Naive thymus-derived CD4-positive, alpha-beta T cell (primary cell): ENCODE results near the gene PTGFR. TPM values are rescaled to one million over a fixed set of nuclear protein-coding genes. Genes with fewer than 3 reads are reported as not detected.

Experiments
- ATAC-seq: fragments of 150-1000 bp; cut with Tn5 transposase; 2 replicates; pipeline ENCODE4 v1.10.0; 2021; ENCODE audit warnings: mild to moderate bottlenecking, moderate library complexity
- CTCF ChIA-PET: fragments of 350-600 bp; sonication (Branson Sonifier 250); formaldehyde crosslinking; loops from one replicate; lab custom pipeline; 2021; ENCODE audit warnings: antibody characterized with exemption; lab: Charles Lee
- POLR2A ChIA-PET: fragments of 350-600 bp; sonication (Branson Sonifier 250); formaldehyde crosslinking; loops from one replicate; lab custom pipeline; 2021; ENCODE audit warnings: antibody characterized with exemption, inconsistent platforms; lab: Charles Lee
- DNase-seq, 9 donors: peaks; one replicate each; pipeline versions ENCODE4 v3.0.0 to v3.0.0-alpha.2; 2020 to 2022; ENCODE audit warnings: mixed read lengths in 1 of 9
- H3K27ac ChIP-seq: one replicate; pipeline ENCODE4 v1.7.0; 2013; ENCODE audit warnings: mild to moderate bottlenecking, low read depth, low read length, moderate library complexity
- H3K27me3 ChIP-seq, 2 donors: one replicate each; pipeline ENCODE4 v1.7.0; 2013; ENCODE audit warnings: low read length in 2 of 2, mild to moderate bottlenecking in 2 of 2, moderate library complexity in 2 of 2; ENCODE audit not compliant: control insufficient read depth in 2 of 2, insufficient read depth in 2 of 2
- H3K36me3 ChIP-seq, 3 experiments: 1 replicate in 2 of 3; 2 replicates in 1 of 3; pipeline ENCODE4 v1.7.0; 2013; ENCODE audit warnings: low read length in 3 of 3, mild to moderate bottlenecking in 3 of 3, moderate library complexity in 1 of 3; ENCODE audit not compliant: insufficient read depth in 3 of 3, control insufficient read depth in 2 of 3
- H3K4me1 ChIP-seq, 2 donors: one replicate each; pipeline ENCODE4 v1.7.0; 2013; ENCODE audit warnings: low read length in 2 of 2, mild to moderate bottlenecking in 2 of 2, moderate library complexity in 1 of 2; ENCODE audit not compliant: control insufficient read depth in 2 of 2, insufficient read depth in 2 of 2
- H3K4me3 ChIP-seq: 2 replicates; pipeline ENCODE4 v1.7.0; 2013; ENCODE audit warnings: mild to moderate bottlenecking, low read length
- H3K9me3 ChIP-seq, 3 experiments: 1 replicate in 2 of 3; 2 replicates in 1 of 3; pipeline ENCODE4 v1.7.0; 2013; ENCODE audit warnings: low read length in 3 of 3; ENCODE audit not compliant: control insufficient read depth in 2 of 3
- H3K27ac Mint-ChIP-seq, 9 donors: one replicate each; pipeline ENCODE4 v1.8.0; 2020 to 2022; ENCODE audit warnings: mixed read lengths in 9 of 9, mild to moderate bottlenecking in 8 of 9, moderate library complexity in 5 of 9, inconsistent platforms in 2 of 9
- H3K27me3 Mint-ChIP-seq, 5 donors: one replicate each; pipeline ENCODE4 v1.8.0; 2021 to 2022; ENCODE audit warnings: mixed read lengths in 5 of 5, mild to moderate bottlenecking in 1 of 5
- H3K36me3 Mint-ChIP-seq, 5 donors: one replicate each; pipeline ENCODE4 v1.8.0; 2020 to 2022; ENCODE audit warnings: mixed read lengths in 5 of 5, mild to moderate bottlenecking in 3 of 5, inconsistent platforms in 1 of 5
- H3K4me1 Mint-ChIP-seq, 7 donors: one replicate each; pipeline ENCODE4 v1.8.0; 2020 to 2022; ENCODE audit warnings: mixed read lengths in 7 of 7, mild to moderate bottlenecking in 3 of 7, inconsistent platforms in 1 of 7
- H3K4me3 Mint-ChIP-seq, 10 donors: one replicate each; pipeline ENCODE4 v1.8.0; 2020 to 2022; ENCODE audit warnings: mild to moderate bottlenecking in 10 of 10, mixed read lengths in 10 of 10, moderate library complexity in 6 of 10, inconsistent platforms in 2 of 10
- H3K9me3 Mint-ChIP-seq, 11 donors: one replicate each; pipeline ENCODE4 v1.8.0; 2020 to 2022; ENCODE audit warnings: mixed read lengths in 11 of 11, mild to moderate bottlenecking in 4 of 11, inconsistent platforms in 1 of 11, moderate library complexity in 1 of 11
- intact Hi-C, 2 donors: fragments of 100-400 bp; cut with micrococcal nuclease; formaldehyde crosslinking; loops; one replicate each; pipeline ENCODE4 v1.15.1; 2023
- polyA plus RNA-seq, 2 donors: library from polyadenylated mRNA; unstranded; fragments of 300-500 nt; fragmentation: Illumina TruSeq; gene quantifications; one replicate each; pipeline ENCODE4 v1.2.3, GENCODE V29; 2021
- total RNA-seq, 6 experiments: library from RNA in 5 of 6; stranded (reverse) in 5 of 6; gene quantifications; 1 replicate in 5 of 6; 2 replicates in 1 of 6; pipeline ENCODE4 v1.2.3 and lab custom pipeline; 2021 to 2026

Gene PTGFR
- total and polyA plus RNA-seq, 7 experiments from 2014 or later, result not detected

- DNase-seq, result no peak
- no peaks in the 10 kb centered on the region for H3K4me1 ChIP-seq
- Mint-ChIP-seq H3K4me3 (no peak overlapping the region), H3K4me1 (no peaks in the 10 kb centered on the region), H3K27ac (no peak overlapping the region), H3K36me3 (peaks cover 0 to 3% (median 0%) of the 10 kb centered on the region in 5 donors), H3K9me3 (peaks cover 0 to 10% (median 4%) of the 10 kb centered on the region in 11 donors), H3K27me3 (peaks cover 0 to 16% (median 6%) of the 10 kb centered on the region in 5 donors)
- no peak overlapping the region for H3K4me3 ChIP-seq
- no peak for ATAC-seq
- H3K36me3 ChIP-seq, result no peaks in the 10 kb centered on the region
- H3K9me3 ChIP-seq, result no peaks in the 10 kb centered on the region
- intact Hi-C loops, result no loop called here
- H3K27me3 ChIP-seq, result no peaks in the 10 kb centered on the region
- ChIA-PET CTCF (no interaction called here), POLR2A (no interaction called here)
- H3K27ac ChIP-seq, result no peak overlapping the region
These were observed 21.2 kb upstream of the PTGFR start for GRCh38 chr1:78469576-78469975.

DNA sequence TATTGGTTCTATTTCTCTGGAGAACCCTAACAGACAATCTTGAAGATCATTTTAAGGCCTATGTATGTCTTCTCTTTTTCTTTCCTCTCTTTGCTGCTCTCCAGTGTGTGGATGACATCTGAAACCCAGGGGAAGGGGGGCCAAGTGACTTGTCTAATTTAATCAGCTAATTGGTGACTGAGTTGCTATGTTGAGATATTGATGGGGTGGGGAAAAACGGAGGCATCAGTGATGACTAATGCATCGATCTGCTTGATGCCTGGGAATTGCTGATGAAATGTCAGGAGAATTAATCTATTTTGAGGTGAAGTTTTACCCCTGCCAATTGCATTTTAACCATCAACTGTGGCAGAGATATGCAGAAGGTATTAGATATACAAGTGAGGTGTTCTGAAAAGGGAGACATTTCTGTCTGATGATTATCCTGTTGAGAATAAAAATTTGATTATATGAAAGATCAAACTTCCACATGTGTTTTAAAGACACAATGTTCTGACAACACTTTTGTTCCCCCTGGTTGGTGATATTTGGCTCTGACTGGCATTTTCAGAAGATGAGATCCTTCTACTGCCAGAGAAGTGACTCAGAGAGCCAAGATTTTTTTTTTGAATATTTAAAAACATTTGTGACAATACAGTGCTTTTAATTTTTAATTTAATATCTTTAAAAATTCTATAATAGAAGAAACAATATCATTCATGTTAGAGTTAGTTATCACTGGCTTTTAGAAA, 18.7 kb upstream of the PTGFR start:
- Histone ChIP-seq H3K36me3 (no peaks in the 10 kb centered on the region), H3K27me3 (no peaks in the 10 kb centered on the region), H3K4me3 (no peak overlapping the region), H3K4me1 (no peaks in the 10 kb centered on the region), H3K27ac (no peak overlapping the region), H3K9me3 (no peaks in the 10 kb centered on the region)
- ATAC-seq (no peak), DNase-seq (no peak)
- POLR2A ChIA-PET, result no interaction called here
- intact Hi-C loops, result no loop called here
- no peaks in the 10 kb centered on the region for H3K36me3 Mint-ChIP-seq
- H3K27ac Mint-ChIP-seq, result no peak overlapping the region
- no peak overlapping the region for H3K4me3 Mint-ChIP-seq
- H3K9me3 Mint-ChIP-seq, result peaks cover 0 to 8% (median 0%) of the 10 kb centered on the region in 11 donors
- H3K27me3 Mint-ChIP-seq, result peaks cover 0 to 24% (median 11%) of the 10 kb centered on the region in 5 donors
- CTCF ChIA-PET, result no interaction called here
- no peaks in the 10 kb centered on the region for H3K4me1 Mint-ChIP-seq

DNA sequence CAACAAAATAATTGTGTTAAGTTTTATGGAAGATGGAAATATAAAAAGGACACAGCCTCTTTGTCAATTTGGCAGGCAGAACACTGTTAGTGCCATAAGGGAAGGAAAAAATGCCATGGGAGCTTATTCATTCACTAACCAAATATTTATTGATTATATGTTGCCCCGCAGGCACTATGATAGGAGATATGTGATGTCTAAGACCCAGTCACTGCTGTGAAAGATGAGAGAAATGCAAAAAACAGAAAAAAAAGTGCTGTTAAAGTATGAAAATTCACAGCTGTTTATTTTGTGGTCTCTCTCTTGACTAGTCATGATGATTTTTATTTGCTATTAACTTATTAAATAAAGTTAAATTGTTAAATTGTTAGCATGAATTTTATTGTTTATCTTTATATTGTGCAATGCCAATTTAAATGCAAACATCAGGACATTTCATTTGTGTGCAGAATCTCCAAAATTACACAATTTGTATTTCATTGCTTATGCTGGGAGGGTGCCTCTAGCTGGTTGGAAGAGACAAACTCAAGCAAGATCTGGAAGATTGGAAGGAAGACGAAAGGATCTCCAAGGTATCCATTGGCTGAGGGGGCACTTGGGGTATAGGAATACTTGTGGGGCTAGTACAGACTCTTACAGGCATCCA, 17.8 kb upstream of the PTGFR start:
- no peak overlapping the region for H3K27ac ChIP-seq
- intact Hi-C loops, result no loop called here
- no peak for DNase-seq

DNA sequence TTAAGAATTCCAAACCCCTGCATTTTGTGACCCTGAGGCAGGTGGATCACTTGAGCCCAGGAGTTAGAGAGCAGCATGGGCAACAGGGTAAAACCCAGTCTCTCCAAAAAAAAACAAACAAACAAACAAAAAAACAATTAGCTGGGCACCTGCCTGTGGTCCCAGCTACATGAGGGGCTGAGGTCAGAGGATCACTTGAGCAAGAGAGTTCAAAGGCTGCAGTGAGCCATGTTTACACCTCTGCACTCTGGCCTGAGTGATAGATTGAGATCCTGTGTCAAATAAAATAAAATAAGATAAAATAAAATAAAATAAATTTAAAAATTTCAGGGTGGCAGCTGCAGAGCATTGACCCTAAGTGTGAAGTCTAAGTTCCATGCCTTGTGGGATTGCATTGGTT, 16.7 kb upstream of the PTGFR start:
- no peaks in the 10 kb centered on the region for H3K9me3 ChIP-seq
- Mint-ChIP-seq H3K4me3 (no peak overlapping the region), H3K27ac (no peak overlapping the region), H3K36me3 (no peaks in the 10 kb centered on the region), H3K4me1 (no peaks in the 10 kb centered on the region), H3K27me3 (peaks cover 0 to 24% (median 11%) of the 10 kb centered on the region in 5 donors), H3K9me3 (peaks cover 0 to 8% (median 0%) of the 10 kb centered on the region in 11 donors)
- ChIA-PET POLR2A (no interaction called here), CTCF (no interaction called here)
- no peak for ATAC-seq
- H3K4me3 ChIP-seq, result no peak overlapping the region
- H3K4me1 ChIP-seq, result no peaks in the 10 kb centered on the region
- H3K27me3 ChIP-seq, result no peaks in the 10 kb centered on the region
- DNase-seq, result no peak
- H3K27ac ChIP-seq, result no peak overlapping the region
- intact Hi-C loops, result no loop called here
- no peaks in the 10 kb centered on the region for H3K36me3 ChIP-seq

More for the DNA sequence above, 17.8 kb upstream of the PTGFR start:
- Mint-ChIP-seq H3K27ac (no peak overlapping the region), H3K4me3 (no peak overlapping the region), H3K4me1 (no peaks in the 10 kb centered on the region), H3K9me3 (peaks cover 0 to 8% (median 0%) of the 10 kb centered on the region in 11 donors), H3K27me3 (peaks cover 0 to 24% (median 11%) of the 10 kb centered on the region in 5 donors), H3K36me3 (no peaks in the 10 kb centered on the region)
- no peak for ATAC-seq
- Histone ChIP-seq H3K4me1 (no peaks in the 10 kb centered on the region), H3K9me3 (no peaks in the 10 kb centered on the region), H3K36me3 (no peaks in the 10 kb centered on the region), H3K27me3 (no peaks in the 10 kb centered on the region), H3K4me3 (no peak overlapping the region)
- ChIA-PET POLR2A (no interaction called here), CTCF (no interaction called here)

GRCh38 chr1:78475888-78476610, 14.7 kb upstream of the PTGFR start:
- H3K27me3 Mint-ChIP-seq, result peaks cover 0 to 16% (median 5%) of the 10 kb centered on the region in 5 donors

GRCh38 chr1:78483903-78484302, 6.9 kb upstream of the PTGFR start:
- Histone ChIP-seq H3K9me3 (no peaks in the 10 kb centered on the region), H3K4me1 (no peaks in the 10 kb centered on the region), H3K27me3 (no peaks in the 10 kb centered on the region), H3K27ac (no peak overlapping the region), H3K36me3 (no peaks in the 10 kb centered on the region), H3K4me3 (no peak overlapping the region)
- peaks cover 0 to 17% (median 10%) of the 10 kb centered on the region in 5 donors for H3K27me3 Mint-ChIP-seq
- peaks cover 0 to 17% (median 6%) of the 10 kb centered on the region in 11 donors for H3K9me3 Mint-ChIP-seq
- POLR2A ChIA-PET, result no interaction called here
- ATAC-seq (no peak), DNase-seq (no peak)
- intact Hi-C loops, result no loop called here
- peaks cover 0 to 1% (median 0%) of the 10 kb centered on the region in 7 donors for H3K4me1 Mint-ChIP-seq
- H3K27ac Mint-ChIP-seq, result no peak overlapping the region
- CTCF ChIA-PET, result no interaction called here
- H3K36me3 Mint-ChIP-seq, result no peaks in the 10 kb centered on the region
- no peak overlapping the region for H3K4me3 Mint-ChIP-seq

More at GRCh38 chr1:78475888-78476610, 14.7 kb upstream of the PTGFR start:
- H3K4me3 Mint-ChIP-seq, result no peak overlapping the region
- H3K36me3 ChIP-seq, result no peaks in the 10 kb centered on the region
- ChIA-PET CTCF (no interaction called here), POLR2A (no interaction called here)
- intact Hi-C loops, result no loop called here
- ATAC-seq (no peak), DNase-seq (no peak)
- H3K27me3 ChIP-seq, result no peaks in the 10 kb centered on the region
- H3K27ac ChIP-seq, result no peak overlapping the region
- no peak overlapping the region for H3K4me3 ChIP-seq
- no peaks in the 10 kb centered on the region for H3K36me3 Mint-ChIP-seq
- no peaks in the 10 kb centered on the region for H3K9me3 Mint-ChIP-seq
- no peak overlapping the region for H3K27ac Mint-ChIP-seq
- no peaks in the 10 kb centered on the region for H3K9me3 ChIP-seq
- no peaks in the 10 kb centered on the region for H3K4me1 Mint-ChIP-seq
- no peaks in the 10 kb centered on the region for H3K4me1 ChIP-seq
